GM10248 (cell line): Measurements from ENCODE around the gene ZC3H11A.

Source experiments
- CTCF ChIA-PET: fragments of 300-600 bp; sonication (Branson Sonifier 250); formaldehyde crosslinking; extraction: SDS; loops from one replicate; lab custom pipeline; 2021; ENCODE audit warnings: antibody characterized with exemption; lab: Yijun Ruan, JAX
- POLR2A ChIA-PET: fragments of 350-650 bp; sonication (Branson Sonifier 250); formaldehyde crosslinking; extraction: SDS; loops from one replicate; lab custom pipeline; 2020; ENCODE audit warnings: antibody characterized with exemption; lab: Yijun Ruan, JAX
- DNase-seq: peaks from one replicate; pipeline ENCODE4 v3.0.0; 2012; ENCODE audit errors: extremely low spot score
- CTCF ChIP-seq: IDR thresholded peaks from 2 replicates; pipeline ENCODE4 v1.5.1; 2012; ENCODE audit warnings: mild to moderate bottlenecking, low read depth; ENCODE audit errors: extremely low read depth, missing control alignments, control extremely low read depth

Gene ZC3H11A

GRCh38 chr1:203769505-203770343, 25.7 kb upstream of the ZC3H11A start:
- POLR2A ChIA-PET: no interaction called here
- DNase-seq: no peak
- TF ChIP-seq CTCF: no peak
- CTCF ChIA-PET: no interaction called here

- POLR2A ChIA-PET: no interaction called here
- CTCF ChIA-PET: no interaction called here
- DNase-seq: no peak
- no peak for TF ChIP-seq CTCF
These were observed 23.5 kb upstream of the ZC3H11A start for GRCh38 chr1:203771901-203772301.

GRCh38 chr1:203772836-203773235, 22.6 kb upstream of the ZC3H11A start:
- CTCF ChIA-PET: no interaction called here
- TF ChIP-seq CTCF: no peak
- DNase-seq: no peak
- POLR2A ChIA-PET: no interaction called here

- DNase-seq: no peak
- TF ChIP-seq CTCF: peak; percentile 19
- POLR2A ChIA-PET: no interaction called here
- CTCF ChIA-PET: no interaction called here
These were observed 18.8 kb upstream of the ZC3H11A start for GRCh38 chr1:203776636-203777035.

- CTCF ChIA-PET: no interaction called here
- POLR2A ChIA-PET: no interaction called here
- no peak for DNase-seq
- no peak for TF ChIP-seq CTCF
These were observed 17.8 kb upstream of the ZC3H11A start for GRCh38 chr1:203777596-203777995.

GRCh38 chr1:203778146-203778545, 17.3 kb upstream of the ZC3H11A start:
- no peak for TF ChIP-seq CTCF
- ChIA-PET CTCF (no interaction called here), POLR2A (no interaction called here)
- no peak for DNase-seq
